HT-29 (cell line): Measurements from ENCODE around the gene KCTD1. TPM values are rescaled to one million over a fixed set of nuclear protein-coding genes. Genes with fewer than 3 reads are reported as not detected.

ENCODE experiments used
- DNase-seq: peaks from one replicate; pipeline ENCODE4 v3.0.0-alpha.2; 2015; ENCODE audit warnings: low spot score
- total RNA-seq: library from RNA; depleted of rRNA; stranded (reverse); fragments of >200 nt; shearing (Covaris generic); gene quantifications from 2 replicates; pipeline ENCODE4 v1.2.3, GENCODE V29; 2014

Gene KCTD1
- total RNA-seq, 1 experiment from 2014 or later = 23.4 TPM

DNA sequence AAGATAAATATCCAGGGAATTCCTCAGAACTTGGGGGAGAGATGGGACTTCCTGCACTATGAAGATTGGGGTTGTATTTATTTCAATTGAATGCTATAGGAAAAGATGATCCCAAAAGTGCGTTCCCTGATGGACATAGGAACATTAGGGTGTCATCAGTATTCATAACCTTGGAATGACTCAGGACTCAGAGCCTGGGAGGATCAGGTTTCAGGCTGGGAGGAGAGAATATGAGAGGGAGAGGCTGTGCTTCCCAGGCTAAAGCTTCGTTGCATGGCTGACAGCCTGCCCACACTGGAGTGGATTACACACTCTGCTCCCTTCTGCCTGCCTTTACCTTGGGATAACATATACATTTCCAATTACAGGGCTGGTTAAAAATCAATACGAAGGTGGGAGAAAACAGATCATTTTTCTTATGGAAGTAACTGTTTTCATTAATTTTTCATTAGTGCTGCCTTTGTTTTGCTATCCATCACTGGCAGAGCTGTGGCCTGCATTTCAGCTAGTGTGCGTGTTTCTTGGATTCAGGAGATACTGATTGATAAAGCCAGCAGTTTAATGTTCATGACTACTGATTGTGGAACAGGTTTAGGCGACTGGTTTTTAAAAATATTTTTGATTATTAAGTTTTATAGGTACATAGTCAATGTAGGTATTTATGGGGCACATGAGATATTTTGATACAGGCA is 118.7 kb downstream of the KCTD1 start:
- DNase-seq = no peak

DNA sequence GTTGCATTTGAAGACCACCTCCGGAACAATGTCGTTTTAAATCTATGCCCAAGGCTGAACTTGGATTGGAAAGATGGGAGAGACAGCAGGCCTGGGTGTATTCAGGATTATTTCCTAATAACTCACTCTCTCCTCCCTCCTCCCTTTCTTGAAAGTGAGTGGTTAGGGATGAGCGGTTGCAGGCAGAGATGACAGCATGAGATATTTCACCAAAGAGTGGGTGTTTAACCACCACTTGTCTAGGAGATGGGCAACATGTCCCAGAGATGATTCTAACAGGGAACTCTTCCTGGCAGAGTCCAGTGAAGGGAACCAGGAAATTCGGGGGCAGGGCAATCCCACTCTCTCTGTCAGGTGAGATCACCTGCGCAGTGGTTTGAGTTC is 123.2 kb downstream of the KCTD1 start:
- DNase-seq = no peak

DNA sequence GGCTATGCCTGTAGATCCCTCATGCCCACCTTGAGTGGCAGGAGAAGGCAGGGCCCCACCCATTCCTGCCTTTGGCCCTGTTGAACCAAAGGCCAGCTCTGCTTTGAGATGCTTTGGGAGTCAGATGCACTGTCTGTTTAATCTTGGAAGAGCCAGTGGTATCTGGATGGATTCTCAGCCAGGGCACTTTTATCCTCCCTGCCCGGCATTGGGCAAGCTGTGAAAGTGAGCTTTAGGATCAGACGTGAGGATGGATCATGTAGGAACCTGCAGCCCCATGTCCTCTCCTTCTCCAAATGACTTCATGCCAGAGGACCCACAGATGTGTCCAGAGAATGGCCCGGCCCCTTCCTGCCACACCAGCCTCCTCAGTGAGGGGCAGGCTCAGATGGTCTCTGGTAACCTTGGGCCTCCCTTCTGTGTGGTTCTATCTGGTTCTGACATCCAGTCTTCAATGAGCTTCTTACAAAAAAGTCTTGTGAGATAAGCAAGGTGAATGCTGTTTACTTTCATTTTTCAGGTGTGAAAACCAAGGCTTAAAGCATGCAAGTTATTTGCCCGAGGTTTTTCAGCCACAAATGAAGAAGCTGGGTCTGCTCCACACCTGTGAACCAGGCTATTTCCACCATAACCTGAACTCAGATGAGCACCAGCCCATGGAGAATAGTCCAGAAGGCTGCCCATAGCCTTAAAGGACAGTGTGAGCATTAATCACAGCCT is 123.8 kb downstream of the KCTD1 start:
- no peak for DNase-seq

DNA sequence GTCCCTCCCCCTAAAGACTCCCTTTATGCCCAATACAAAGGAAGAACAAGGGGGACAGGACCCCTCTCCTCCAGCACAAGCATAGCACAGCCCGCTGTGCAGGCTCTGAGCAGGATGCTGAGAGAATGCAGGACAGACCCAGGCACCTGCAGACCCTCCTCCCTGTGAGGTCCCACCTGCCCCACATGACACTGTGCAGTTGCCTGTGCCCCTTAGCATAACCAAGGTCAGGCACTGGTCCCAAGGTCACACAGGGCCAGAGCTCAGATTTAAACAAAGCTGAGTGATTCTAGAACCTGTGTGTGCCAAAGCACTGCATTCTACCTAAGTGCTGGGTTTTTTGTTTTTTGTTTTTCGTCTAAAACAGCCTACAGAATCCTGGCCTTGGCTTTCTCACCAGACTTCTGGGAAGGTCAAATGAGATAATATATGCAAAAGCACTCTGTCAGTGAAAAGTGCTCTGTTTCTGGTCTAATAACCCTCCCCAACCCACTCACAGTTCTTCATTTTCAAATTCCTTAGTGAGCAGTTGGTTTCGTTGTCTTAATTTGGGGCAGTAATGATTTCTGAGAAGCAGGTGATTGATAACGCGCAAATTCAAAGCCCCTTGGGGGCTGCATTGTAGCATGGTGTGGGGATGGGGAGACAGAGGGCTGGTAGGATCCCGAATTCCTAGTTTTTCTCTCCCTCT is 125.7 kb downstream of the KCTD1 start:
- no peak for DNase-seq

DNA sequence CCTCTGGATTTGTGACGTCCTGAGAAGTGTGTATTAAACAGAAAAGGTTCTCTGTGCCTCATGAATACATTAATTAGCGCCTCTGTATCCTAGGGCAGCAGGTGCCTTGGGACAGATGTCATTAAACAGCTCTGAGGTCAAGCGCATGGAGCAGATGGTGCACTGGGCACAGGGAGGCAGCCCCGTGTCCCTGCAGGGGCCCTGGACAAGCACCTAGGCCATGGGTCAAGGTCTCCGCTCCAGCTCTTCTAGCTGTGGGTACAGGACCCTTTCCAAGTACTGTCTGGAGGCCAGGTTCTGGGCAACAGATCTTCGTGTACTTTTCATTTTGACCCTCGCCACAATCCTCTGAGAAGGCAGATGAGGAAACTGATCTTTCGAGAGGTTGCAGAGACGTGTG is 126.4 kb downstream of the KCTD1 start:
- no peak for DNase-seq

DNA sequence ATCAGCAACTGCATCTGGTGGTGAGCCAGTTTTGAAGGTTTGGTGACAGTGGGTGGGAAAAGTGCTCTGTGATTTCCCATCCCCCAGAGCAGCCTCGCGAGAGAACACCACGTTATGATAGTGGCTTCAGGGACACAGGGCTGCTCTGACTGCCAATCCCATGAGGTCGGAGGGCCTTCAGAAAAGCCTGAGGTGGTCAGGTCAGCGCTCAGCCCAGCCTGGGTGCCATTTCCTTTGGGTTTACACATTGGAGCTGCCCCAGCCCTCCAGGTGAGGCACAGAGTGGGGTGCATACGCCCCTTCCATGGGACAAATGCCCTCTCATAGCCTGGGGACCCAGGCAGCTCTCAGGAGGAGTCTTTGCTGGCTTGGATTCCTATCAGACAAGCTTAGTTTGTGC is 126.8 kb downstream of the KCTD1 start:
- DNase-seq = no peak

DNA sequence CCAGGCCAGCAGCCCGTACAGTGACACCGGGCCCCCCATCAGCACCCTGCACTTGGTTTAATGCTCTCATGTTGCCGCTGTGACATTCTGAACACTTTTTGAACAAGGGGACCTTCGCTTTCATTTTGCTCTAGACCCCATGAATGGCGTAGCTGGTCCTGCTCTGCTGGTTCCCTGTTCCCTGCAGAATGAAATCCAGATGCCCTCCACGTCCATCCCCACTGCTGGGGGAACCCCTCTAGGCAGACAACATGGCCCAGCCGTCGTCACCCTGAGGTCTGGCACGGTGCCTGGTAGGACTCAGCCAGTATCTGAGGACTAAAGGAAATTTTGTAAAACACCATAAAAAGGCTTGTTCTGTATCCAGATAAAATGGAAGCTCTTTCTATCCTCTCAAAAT is 128.6 kb downstream of the KCTD1 start:
- DNase-seq = no peak

DNA sequence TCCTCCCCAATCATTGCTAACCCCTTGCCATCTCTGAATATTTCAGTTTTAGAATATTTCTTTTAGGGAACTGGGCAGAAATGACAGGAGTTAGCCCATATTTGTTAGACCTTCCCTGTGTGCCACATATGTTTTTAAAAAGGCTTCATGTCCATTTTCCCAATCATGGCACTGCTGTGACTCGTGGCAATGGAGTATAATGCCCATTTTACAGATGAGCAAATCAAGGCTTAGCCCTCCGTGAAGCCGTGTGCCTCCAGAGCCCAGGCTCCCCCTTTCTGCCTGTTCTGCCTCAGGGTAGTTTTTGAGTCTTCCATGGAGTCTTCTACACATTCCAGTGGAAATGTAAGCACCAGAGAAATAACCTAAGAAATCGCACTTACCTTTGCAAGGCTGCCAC is 130.1 kb downstream of the KCTD1 start:
- DNase-seq = no peak

DNA sequence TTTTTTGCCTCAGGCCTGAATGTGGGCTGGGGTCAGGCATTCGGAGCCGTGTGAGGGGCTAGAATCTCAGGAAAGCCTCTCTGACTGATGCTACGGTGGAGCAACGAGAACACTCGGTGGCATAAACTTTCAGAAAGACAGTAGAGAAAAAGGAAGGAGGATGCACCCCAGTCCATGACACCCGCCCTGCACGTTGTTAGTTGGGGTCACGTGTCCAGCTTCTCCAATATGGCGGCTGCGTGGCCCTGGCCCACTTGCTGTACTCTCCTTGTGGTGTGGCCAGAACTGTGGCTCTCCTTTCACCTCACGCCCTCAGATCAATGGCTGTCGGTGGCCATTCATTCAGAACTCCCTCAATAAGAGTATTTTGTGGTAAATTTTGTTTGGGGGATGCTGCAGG is 131.2 kb downstream of the KCTD1 start:
- no peak for DNase-seq

DNA sequence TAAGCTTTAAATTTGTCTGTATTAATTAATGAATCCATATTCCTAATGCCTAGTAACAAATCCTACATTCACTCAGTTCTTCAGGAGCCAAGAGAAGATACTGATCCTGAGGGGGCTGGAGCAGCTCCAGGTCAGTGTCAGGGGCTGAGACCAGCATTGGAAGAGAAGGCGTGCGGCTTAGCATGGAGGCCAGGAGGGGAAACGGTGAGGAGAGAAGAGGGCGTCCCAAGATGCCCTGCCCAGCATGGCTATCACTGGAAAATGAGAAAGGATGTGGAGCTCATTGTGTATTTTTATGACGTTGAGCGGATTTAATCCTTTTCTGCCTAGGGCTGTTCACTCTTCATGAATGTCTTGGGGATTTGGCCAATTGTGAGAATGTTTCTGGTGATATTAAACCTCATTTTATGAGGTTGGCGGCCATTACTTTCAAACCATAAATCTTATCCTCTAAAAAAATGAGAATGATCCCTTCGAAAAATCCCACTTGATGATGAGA is 131.7 kb downstream of the KCTD1 start:
- DNase-seq = no peak

DNA sequence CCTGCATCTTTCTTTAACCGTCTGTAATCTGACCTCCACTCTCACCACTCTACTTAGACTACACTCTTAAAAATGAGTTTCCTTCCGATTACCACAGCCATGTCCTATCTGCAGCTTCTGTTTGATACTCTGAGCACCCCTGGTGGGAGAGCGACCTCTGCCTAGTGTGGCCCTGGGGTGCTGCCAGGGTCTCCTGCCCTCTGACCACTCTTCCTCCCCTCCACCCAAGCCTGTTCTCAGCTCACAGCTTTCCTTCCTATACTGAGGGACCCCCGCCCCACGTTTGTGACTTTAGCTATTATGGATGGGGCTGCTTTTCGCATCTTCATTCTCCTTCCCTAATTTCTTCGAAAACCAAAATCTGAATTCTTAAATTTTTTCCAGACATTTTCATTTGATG is 132.7 kb downstream of the KCTD1 start:
- no peak for DNase-seq

DNA sequence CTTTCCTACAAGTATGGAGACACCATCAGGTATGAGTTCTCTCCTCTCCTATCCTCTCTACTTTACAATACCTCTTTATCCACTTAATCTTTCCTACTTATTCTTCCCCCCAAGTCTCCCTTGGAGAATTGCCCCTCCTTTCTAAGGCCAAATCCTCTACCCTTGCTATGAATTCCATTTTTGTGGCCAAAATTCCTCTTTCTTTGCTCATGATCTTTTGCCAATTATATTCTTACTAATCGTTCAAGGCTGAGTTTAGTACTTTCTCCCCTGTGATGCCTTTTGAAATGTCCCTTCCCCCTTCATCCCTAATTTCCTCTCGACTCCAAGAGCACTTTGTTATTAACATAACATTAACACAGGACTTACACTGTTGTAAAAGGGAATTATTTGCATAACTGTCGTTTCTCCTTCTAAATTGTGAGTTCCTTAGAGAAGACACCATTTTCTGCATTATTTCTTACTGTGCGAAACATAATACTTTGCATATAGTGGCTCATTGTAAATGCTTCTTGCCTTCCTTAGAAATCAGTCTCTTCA is 133.4 kb downstream of the KCTD1 start:
- DNase-seq = no peak

DNA sequence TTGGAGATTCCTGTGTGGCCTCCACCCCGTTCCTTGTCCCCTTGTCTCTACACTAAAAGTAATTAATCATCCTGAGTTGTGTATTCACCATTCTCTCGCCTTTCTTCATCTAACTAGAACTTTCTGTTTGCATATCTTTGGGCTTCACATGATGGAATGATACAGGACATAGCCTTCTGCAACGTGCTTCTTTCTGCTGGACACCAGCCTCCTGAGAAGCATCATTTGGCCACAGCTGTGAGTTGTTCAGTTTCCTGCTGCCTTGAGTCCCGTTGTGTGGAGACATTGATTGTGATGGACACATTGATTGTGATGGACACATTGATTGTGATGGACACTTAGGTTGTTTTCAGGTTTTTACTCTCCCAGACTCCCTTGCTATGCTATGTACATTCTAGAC is 139.3 kb downstream of the KCTD1 start:
- DNase-seq = no peak

DNA sequence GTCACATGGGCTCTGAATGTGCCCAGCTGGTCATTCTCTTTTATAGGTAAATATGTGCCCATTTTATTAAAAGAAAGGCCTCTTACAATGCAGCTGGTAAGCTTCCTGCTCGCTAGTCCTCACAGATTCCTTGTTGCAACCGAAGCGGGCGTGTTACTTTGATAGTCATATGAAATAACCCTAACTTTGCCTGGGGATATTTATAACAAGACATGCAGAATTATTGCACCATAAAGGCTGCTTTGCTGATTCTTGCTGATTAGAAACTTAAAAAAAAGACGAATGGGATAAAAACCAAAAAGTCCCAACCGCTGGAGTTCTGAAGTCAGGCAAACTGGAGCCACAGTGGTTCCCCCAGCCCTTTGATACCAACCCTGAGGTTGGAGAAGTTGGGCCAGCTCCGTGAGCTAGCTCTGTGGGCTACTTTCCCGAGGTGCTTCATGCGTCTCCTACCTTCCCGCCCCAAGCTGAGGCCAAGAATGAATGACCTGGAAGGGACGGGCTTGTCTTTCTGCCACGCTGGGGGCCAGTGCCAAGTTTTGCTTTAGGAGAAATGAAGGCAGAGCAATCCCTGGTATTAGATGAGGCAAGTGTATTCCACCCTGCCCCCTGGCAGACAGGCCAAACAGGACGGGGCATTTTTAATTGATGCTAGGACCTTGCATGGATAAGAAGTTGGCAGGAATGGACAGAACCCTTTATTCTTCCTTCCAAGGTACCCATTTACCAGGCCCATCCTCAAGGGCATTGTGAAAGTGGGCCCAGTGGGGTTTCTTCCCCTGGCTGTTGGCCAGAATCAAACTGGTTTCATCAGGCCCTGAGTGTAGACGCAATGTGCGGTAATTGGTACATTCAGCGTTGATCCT is 140.4 kb downstream of the KCTD1 start:
- no peak for DNase-seq

DNA sequence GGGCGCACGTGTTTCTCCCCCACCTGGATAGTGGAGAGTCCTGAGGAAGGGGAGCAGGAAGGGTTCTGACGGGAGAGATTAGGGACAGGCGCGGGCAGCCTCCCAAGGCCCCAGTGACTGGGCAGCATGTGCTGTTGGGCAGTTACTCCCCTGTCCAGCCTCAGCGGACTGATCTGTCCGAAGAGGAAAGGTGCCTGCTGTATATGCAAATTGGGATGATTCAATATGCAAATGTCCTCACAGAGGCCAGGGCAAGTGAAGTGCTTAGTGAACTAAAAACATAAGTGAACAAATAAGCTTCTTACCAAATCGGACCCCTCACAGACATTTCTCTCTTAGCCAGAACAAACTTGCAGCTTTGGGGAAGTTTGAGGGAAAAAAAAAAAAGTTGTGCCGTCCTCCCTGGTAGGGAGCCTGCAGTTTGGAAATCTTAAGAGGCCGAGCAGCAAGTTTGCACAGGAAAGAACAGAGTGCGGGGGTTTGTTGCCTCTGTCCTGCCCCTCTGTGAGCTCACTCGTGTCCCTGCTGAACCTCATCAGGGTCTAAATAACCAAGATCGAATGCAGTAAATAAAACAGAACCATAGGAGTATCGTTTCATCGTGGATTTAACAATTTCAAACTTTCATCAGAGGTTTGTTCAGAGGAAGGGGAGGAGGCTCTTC is 141.4 kb downstream of the KCTD1 start:
- DNase-seq = no peak

DNA sequence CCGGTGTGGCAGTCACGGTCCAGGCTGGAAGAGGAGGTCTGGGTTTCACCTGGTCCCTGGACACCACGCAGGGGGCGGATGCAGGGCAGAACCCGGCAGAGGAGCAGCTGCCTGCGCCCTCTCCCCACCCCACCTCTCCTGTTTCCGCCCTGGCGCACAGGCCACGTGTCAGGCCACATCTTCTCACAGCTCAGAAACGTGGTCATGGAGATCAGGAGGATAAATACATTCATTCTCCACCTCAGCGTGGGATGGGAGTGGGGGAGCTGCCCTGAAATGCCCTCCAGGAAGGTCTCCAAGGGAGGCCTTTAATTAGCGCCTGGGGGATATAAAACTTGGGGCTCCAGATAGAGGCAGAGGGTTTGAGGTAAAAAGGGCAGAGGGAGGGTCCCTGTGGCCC is 142.0 kb downstream of the KCTD1 start:
- no peak for DNase-seq

DNA sequence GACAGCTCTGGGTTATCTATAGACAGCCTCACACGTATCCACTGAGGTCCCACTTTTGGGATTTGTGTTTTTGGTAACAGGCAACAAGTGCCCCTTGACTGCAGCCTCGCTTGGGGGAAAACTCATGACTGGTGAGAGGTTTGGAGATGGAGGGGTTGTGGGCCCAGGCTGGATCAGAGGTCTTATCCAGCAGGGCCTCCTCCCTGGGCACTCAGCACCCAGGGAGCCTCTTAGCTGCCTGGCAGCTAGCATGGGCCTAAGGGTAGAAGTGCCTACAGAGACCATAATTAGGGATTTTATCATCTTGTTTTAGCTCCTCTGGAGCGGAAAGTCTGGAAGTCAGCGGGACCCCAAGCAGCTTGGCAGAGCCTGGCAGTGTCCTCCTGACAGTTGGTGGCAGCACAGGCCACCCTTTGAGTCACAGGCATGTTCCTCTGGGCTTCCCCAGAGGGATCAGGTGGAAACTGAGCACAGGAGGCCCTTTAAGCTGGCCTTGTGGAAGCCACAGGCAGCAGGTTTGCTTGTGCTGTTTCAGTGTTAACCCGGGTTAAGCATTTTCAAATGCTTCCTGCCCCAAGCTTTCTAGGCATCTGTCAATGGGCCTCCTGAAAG is 143.1 kb downstream of the KCTD1 start:
- peak; percentile 42 for DNase-seq
